Limb (tissue), 2 donors: ENCODE measurements around the gene DNAH8.
"Not testable (repeated sequence)": the region's sequence is repeated elsewhere in the genome, so short reads cannot be mapped to it uniquely, and the experiment has no call there.

Source experiments
- DNase-seq, 2 donors: peaks; one replicate each; pipeline ENCODE4 v3.0.0-alpha.2; 2016; ENCODE audit errors: extremely low spot score in 2 of 2

DNAH8 gene

GRCh38 chr6:38882157-38882556 lies 167.0 kb downstream of the DNAH8 start:
- no peak for DNase-seq

- no peak for DNase-seq
Measured at GRCh38 chr6:38897507-38897906, 182.4 kb downstream of the DNAH8 start.

GRCh38 chr6:38901802-38902522 lies 186.9 kb downstream of the DNAH8 start:
- no peak for DNase-seq

GRCh38 chr6:38906582-38906981 lies 191.5 kb downstream of the DNAH8 start:
- DNase-seq = no peak

- no peak for DNase-seq
Measured at GRCh38 chr6:38907264-38907663, 192.2 kb downstream of the DNAH8 start.

GRCh38 chr6:38909015-38909730 lies 194.1 kb downstream of the DNAH8 start:
- peak in 1 of 2 donors; percentile 13 for DNase-seq

GRCh38 chr6:38910207-38910606 lies 195.1 kb downstream of the DNAH8 start:
- no peak for DNase-seq

- DNase-seq = no peak
Measured at GRCh38 chr6:38912378-38912777, 197.3 kb downstream of the DNAH8 start.

- no peak for DNase-seq
Measured at GRCh38 chr6:38915205-38915925, 200.3 kb downstream of the DNAH8 start.

GRCh38 chr6:38921540-38921939 lies 206.4 kb downstream of the DNAH8 start:
- DNase-seq = not testable (repeated sequence)

GRCh38 chr6:38924791-38925509 lies 209.8 kb downstream of the DNAH8 start:
- DNase-seq = no peak

GRCh38 chr6:38929560-38929959 lies 214.4 kb downstream of the DNAH8 start:
- DNase-seq = no peak

GRCh38 chr6:38933426-38933825 lies 218.3 kb downstream of the DNAH8 start:
- peak in 1 of 2 donors; percentile 21 for DNase-seq

GRCh38 chr6:38935051-38935450 lies 219.9 kb downstream of the DNAH8 start:
- DNase-seq = no peak

- no peak for DNase-seq
Measured at GRCh38 chr6:38937839-38938613, 222.9 kb downstream of the DNAH8 start.

- no peak for DNase-seq
Measured at GRCh38 chr6:38938741-38939140, 223.6 kb downstream of the DNAH8 start.

- no peak for DNase-seq
Measured at GRCh38 chr6:38942442-38942841, 227.3 kb downstream of the DNAH8 start.

- DNase-seq = no peak
Measured at GRCh38 chr6:38942965-38943364, 227.9 kb downstream of the DNAH8 start.

GRCh38 chr6:38943964-38944363 lies 228.9 kb downstream of the DNAH8 start:
- no peak for DNase-seq

- DNase-seq = no peak
Measured at GRCh38 chr6:38944655-38945279, 229.7 kb downstream of the DNAH8 start.
